GM19240 (cell line): ENCODE results near the gene BRINP1.

Experiments
- DNase-seq: peaks from one replicate; pipeline ENCODE4 v3.0.0; 2011; ENCODE audit warnings: low spot score; ENCODE audit not compliant: insufficient read length

The BRINP1 gene

DNA sequence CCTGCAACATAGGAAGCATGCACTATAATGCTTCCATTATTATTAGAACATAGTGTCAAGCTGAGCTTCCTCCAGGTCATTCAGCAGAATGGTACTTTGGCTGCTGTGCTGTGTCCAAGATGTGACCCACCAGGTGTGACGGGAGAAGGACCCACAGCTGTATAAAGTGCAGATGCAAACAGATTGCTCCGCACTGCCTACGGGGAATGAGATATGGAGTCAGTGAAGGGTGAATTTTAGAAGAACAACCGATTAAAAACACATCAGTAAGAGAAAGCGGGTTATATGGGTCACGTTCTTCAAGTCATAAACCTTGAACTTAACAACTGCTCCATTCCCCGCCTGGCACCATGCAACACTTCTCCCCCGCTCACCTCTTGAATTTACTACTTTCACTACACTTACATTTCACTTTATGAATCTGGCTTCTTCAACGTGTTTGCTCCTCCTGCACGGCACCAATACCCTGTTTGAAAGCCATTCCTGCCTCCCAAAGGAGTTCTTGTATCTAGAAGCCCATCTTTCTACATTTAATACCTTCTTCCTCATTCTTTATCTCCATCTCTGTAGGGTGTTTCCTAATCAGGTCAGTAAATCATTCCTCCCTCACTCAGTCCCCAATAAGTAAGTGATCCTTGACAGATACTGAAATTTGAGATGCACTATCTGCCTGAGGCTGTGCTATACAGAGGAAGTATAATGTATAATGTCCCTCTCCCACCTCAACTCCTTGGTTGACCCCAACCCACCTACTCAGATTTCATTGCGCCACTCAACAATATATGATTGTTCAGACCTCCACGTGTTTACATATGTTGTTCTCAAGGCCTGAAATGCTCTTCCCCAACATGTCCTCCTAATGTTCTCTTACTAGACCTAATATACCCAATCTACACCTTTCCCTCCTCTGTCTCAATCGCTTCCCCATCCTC lies 25.9 kb downstream of the BRINP1 start:
- no peak for DNase-seq

DNA sequence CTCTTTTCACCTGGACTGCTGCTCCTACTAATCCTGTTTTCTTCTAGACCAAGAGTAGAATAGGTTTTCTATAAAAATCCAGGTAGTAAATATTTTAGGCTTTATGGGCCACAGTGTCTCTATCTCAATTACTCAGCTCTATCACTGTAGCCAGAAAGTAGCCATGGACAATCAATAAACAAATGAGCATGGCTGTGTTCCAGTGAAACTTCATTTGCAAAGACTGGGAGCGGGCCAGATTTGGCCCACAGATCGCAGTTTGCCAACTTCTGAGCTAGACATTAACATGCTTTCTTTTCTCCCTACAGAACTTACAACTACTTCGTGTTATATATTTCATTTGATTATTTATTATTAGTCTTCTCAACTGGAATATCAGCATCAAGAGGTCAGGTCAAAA lies 30.2 kb downstream of the BRINP1 start:
- DNase-seq = no peak

DNA sequence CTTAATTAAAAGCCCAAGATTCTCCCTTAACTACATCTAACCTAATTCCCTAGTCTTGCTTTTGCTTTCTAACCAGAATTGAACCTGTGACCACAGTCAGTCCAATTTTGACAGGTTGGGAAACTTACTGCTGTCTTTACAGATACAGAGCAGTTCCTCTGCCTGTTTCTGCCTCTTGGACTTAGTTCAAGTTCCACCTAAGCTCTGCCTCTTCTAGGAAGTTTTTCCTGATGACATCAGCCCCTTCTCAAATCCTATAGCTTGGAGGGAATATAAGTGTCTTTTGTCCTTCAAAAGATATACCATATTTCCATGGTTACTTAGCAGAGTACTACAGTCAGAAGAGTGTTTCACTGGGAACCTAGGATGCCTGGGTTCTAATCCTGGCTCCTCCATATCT lies 31.7 kb downstream of the BRINP1 start:
- DNase-seq = no peak

DNA sequence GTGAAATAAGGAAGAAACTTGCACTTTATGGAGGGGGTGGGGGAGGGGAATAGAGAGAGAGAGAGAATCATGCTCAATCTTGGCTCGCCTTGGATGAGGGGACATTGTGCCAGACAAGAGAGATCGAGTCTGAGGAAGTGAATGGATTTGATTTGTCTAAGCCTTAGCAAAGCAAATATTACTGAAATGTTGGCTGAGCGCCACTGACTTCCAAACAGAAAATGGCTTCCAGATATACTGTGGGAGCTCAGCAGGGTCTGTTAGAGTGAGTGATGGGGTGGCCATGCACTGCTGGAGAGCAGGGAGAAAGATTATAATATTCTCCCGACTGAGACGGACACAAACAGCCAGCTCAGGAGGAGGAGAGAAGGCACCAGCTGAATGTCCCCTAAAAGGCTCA lies 34.5 kb downstream of the BRINP1 start:
- DNase-seq = no peak

DNA sequence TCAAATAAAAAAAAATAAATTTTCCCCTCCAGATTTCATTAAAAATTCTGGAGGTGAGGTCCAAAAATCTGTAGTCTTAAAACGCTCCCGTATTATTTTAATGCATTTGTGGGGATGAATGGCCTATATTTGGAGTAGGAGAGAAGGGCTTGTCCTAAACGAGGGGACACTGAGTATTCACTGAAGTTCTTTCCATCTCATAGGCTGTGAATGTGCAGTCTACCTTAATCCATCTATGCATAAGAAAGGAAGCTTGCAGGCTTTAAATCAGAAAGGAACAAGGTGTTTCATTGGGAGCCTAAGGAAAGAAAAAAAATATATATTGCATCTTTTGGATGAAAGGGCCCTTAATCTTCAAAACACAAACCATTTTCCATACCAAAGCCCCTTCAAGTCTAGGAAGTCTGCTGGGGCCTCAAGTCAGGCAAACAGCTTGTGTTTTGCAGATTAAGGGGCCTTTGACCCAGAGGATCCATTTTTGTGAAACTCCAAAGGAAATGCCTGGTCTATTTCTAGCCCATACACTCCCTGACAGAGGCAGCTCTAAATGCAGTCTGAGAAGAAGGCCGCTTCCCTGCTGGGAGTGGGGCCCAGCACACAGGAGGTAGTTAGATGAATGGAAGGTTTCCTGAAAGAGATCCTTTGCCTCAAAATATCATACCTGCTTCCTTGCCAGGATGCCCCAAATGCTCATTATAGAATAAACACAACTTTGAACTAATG lies 35.6 kb downstream of the BRINP1 start:
- no peak for DNase-seq

DNA sequence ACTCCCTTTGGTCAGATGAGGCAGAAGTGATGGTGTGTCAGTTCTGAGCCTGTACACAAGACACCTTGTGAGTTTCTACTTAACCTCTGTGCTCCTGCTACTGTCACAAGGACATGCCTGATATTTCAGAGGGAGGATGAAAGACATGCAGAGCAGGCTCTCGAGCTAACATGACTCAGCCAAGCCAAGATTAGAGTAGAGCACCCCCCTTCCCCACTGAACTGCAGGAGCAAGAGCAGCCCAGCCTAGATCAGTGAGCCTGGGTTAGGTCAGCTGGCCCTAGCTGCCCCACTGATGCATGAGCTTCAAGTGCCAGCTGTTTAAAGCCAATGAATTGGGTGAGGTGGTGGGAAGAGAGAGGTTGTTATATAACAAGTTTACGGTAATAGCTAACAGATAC lies 36.7 kb downstream of the BRINP1 start:
- no peak for DNase-seq

DNA sequence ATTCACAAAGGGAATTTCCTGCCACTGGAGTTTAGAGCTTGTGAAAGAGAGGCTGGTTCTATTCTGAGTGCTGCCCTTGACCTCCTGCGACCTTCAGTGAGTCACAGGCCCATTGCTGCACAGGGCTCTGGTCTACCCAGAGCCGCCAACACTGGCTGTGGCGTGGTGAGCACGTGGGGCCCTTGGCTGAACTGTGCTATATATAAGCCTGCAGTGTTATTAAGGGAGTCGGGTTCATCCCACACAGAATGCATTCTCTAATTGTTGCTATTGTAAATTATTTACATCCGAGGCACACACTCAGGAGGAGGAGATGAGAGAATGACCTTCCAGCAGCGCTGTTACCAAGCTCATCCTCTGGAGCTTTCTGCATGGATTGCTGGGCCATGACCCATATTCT lies 47.1 kb downstream of the BRINP1 start:
- DNase-seq = no peak

DNA sequence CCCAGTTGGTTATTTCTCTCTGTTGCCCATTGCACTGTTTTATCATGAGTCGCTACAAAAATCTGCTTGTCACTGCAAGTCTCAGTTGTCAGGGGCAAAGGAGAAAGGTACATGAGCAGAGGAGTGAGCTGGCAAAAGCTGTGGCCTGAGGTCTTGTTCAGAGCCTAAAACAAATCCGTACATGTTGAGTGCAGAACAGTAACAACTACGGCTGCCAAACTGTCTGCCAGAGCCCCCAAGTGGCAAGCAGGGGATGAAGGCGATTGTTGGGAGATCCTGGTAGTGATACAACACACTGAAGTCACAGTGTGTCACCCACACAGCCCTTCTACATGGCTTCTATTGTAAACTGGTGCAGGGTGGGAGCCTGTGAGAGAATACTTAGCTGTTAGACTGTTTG lies 50.9 kb downstream of the BRINP1 start:
- no peak for DNase-seq

DNA sequence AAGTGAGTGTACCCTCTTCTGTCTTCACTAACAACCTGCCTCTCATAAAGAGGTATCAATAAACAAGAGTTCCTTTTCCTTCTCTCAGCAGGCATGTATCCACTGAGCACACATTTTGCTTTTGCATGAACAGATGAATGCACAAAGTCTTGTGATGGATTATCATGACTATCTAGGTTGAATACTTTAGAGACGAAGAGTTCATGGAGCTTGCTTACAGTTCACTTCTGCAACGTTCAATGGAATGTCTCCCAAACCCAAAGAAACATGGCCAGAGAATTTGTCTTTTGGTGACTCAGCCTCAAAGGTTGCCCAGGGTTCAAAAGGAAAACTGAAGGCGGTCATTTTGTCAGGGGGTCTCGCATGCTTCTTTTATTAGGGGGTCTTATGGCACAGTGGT lies 55.4 kb downstream of the BRINP1 start:
- no peak for DNase-seq

DNA sequence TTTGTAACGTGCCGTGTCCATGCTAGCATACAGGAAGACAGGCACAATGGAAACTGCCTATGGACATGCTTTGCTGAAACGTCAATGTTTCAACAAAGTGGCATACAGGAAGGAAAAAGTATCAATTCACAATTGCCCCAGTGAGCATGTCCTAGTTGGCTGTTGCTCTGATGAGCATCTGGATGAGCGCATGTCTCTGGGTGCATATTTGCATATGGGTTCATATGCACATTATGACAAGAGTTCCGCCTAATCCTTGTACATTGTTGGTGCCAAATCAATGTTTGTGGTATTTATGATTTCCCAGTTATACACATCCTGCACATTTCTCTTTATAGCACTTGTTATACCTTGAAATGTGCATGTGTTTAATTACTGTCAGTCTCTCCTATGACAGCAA lies 58.5 kb downstream of the BRINP1 start:
- no peak for DNase-seq

DNA sequence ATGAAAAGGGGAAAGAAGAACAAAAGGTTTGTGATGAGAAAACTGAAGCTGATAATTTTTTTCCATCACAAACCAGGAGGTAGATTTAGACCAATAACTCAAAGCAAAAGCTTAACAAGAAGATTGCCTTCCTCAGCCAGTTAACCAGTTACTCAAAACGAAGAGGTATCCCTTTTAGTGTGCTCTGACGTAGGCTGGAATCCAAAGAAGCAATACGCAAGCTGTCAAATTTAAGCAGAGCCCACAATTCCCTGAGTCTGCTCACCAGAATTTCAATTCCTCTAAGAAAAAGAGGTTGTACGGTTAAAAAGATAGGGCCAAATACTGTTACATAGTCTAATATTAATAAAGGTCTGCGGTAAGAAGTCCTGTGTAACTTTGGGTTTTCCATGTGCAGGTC lies 61.8 kb downstream of the BRINP1 start:
- DNase-seq = no peak

DNA sequence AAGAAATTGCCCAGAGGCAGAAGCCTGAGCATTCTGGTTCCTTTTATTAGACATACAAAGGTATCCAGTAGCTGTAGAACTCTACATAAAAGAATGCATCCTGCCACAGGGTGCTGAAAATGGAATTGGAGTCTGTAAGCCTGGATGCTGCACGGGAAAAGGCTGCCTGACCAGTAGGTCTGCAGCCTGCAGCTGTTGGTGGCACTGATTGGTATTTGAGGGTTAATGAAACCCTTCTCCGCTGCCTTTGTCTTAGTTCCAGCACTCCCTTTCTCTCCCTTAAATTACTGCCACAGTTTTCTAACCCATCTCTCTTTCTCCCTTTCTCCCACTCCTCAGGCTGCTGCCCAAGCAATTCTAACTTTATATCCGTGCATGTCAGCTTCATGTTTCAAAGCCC lies 64.7 kb downstream of the BRINP1 start:
- DNase-seq = no peak

DNA sequence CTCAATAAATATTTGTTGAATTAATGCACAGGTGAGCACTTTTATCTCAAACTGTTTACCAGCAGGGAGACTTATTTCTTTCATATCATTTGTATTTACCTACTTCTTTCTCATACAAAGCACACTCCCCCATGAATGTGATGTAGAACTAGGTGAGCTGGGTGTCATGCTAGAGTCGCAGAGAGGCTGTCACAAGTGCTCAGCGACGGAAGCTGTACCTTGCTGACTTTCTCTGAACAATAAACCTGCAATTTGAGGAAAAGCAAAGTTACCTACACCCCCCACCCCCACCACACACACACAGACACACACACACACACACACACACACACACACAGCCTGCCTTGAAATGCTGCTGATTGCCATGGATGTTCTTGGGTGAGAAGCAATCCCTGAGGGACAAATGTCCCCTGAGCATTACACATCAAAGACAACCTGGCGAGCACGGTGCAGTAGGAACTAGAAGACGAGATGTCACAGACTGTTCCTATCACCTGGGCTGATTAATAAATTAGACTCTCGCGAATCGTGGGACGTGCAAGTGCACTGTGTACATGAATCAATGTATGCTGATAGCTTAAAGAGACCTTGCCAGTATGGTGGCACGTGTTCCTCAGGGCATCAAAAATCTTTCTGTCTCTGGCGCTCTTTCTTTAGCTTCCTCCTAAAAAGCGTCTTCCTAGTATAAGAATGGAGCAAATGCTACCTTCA lies 66.1 kb downstream of the BRINP1 start:
- no peak for DNase-seq

DNA sequence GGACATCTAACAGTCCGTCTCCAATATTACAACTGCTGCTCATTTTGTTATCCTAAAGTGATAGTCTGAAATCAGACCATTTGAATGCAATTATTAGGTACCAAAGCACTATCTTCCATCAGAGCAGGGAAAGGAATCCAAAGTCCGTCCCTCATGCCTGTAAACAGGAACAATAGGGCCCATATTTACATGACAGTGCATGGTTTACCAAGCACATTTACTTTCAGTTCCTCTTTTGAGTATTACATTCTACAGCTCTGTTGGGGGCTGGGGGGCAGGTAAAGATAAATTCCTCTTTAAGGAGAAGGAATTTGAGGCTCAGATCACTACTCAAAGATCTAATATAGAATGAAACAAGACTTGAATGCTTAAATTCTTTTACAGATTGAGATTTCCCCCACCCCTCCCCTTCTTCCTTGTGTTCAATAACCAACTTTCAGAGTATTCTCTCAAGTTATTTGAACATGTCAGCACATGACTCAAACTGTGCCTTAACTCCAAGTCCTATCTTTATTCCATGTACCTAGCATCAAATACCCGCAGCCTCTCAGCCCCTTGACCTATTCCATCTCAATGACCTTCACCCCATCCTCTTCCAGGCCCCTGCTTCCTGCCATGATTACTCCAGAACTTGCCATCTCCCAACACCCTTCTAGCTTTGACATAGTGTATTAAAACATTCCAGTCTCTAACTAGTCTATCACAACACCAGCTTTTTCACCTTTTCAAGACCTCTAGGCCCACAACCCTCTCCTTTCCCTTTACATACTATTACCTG lies 71.0 kb downstream of the BRINP1 start:
- no peak for DNase-seq

DNA sequence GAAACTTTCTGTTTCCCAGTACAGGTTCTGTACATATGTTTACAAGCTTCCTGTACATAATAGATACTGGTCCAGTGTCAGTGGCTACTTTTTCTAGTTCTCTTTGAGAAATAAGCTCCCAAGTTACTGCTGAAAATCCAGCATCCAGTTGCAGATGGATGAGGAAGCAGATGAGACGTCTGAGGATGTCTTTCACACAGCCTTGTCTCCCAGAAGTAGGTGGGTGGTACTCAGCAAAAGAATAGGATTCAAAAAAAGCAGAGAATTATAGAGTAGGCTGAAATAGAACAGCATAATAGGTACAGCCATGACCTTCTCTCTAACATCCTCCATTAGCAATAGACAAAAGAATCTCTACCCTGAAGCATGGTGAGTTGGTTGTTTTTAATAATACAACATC lies 77.7 kb downstream of the BRINP1 start:
- DNase-seq = no peak

DNA sequence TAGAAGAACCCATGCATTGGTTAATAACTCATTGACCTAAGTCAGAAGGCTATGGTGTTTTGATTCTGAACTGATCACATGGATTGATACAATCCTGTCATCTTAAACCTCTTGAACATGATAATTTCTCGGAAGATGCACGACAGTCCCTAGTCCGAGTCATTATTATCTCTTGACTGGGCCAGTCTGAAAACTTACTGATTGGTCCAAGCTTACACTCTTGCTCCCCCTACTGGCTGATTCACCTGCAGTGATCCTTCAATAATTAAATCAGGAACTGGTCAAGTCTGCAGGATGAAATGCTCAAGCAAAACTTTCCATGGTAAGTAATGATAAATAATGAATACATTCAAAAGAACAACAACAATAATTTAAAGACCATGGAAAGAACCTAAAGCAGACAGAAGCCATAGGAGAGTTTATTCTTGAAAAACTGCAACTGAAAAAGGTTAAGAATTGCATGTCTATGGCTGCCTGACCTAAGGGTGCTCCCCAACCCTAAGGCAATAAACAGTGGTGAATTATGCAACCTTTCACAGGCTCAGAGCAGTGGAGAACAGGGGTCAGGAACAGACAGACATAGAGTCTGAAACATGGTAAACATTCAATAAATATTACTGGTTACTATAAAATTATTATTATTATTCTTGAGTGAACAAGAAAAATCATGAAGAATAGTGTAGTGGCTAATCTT lies 79.3 kb downstream of the BRINP1 start:
- DNase-seq = no peak

DNA sequence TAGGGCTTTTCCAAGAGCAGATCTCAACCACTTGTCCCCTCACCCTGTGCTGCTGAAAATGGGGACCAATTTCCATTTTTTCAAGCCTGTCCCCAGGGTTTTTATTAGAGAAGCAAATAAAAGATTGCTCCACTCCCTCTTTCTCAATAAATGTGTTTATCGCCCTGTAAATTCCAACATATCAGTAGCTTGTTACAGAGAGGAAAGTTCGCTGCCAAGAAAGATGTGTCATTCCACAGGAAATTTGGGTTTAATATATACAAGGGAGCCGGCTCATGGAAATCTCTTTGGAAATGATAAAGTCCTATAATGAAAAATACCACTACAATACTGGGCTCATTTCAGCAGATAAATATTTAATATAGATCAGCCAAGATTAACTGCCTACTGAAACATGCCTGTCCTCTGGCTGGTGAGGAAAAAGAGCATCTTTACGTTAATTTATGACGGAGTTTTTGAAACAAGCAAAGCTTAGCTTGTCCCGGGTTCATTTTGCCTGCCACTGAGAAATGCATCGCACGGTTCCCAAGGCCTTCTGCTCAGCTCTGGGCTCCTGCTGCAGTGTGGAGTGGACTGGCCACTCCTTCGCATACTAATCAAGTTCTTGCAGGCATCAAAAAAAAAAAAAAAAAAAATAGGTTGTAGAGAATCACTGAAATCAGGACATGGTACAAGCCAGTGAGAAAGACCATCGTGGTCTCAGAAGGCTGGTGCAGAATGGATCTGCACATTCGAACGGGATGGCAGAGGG lies 84.5 kb downstream of the BRINP1 start:
- DNase-seq = no peak

DNA sequence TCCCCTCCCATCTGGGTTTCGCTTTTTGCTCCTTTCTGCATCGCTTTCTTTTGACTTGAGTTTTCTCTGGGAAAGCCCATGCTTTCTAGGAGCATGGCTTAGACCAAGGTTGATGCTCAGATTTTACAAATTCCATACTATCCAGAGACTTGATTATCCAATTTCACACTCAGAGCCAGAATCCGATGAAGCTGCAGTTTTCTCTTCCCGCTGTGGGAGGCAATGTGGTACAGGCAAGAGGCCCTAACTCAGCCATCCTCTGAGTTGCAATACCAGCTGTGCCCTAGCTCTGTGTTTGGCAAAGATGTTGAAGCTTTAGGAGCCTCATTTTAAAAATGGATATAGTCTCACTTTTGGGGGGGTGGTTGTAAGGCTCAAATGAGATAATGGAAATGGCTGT lies 85.1 kb downstream of the BRINP1 start:
- no peak for DNase-seq

DNA sequence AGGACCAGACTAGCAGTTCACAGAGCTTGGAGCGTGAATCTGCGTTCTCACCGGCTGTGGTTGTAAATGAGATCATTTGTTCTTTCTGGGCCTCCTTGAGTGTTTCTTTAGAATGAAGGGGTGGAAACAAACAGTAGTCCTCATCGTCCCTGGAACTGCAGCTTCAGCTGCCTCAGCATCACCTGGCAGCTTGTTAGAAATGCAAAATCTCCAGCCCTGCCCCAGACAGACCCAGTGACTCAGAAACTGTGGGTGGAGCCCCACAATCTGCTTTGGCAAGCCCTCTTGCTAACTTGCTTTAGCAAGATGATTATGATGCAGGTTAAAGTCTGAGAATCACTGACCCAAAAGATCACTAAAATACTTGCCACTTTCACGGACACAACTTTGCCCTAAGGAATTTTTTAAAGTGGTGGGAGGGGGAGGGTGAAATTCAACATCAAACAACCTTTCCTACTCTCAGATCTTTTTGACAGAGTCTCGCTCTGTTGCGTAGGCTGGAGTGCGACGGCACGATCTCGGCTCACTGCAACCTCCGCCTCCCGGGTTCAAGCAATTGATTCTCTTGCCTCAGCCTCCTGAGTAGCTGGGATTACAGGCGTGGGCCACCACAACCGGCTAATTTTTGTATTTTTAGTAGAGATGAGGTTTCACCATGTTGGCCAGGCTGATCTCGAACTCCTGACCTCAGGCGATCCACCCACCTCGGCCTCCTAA lies 86.0 kb downstream of the BRINP1 start:
- DNase-seq = no peak
